Peyer's patch (tissue), 4 donors: Measurements from ENCODE around the gene LRRC63.

Experiments
- POLR2A ChIP-seq, 2 donors: fragments of 450-650 bp; IDR thresholded peaks; one replicate each; pipeline ENCODE4 v1.5.1; 2017; ENCODE audit warnings: antibody characterized with exemption in 2 of 2, mild to moderate bottlenecking in 2 of 2, moderate library complexity in 2 of 2
- TF ChIP-seq, protein P1 (sequence below), 6 experiments: fragments of 450-650 bp in 4 of 6; fragments of 200-600 bp in 2 of 6; sonication (generic) in 1 of 6; IDR thresholded peaks; one replicate each; pipeline ENCODE4 v1.5.1; 2017 to 2019; ENCODE audit warnings: antibody characterized with exemption in 6 of 6, mild to moderate bottlenecking in 3 of 6, moderate library complexity in 1 of 6

DNA sequence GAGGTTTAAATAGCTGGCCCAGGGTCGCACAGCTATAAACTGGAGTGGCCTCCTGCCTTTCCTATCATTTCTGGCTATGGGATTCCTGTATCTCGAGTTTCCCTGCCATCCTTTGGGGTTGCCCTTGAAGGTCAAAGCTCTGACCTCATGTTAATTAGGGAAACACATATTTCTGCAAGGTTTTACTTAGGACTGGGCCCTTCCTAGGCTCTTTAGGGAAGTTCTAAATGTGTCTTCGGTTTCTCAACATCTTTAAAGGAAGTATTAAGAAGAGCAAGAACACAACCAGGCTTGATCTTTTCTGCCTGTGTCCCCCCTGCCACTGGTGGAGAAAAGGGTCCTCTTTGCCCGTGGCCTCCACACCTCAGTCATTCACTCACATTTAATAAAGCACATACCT lies 40.5 kb upstream of the LRRC63 start:
- no peak for TF ChIP-seq POLR2A (IDR thresholded peaks at IDR 0.05)
- TF ChIP-seq, protein P1, sequence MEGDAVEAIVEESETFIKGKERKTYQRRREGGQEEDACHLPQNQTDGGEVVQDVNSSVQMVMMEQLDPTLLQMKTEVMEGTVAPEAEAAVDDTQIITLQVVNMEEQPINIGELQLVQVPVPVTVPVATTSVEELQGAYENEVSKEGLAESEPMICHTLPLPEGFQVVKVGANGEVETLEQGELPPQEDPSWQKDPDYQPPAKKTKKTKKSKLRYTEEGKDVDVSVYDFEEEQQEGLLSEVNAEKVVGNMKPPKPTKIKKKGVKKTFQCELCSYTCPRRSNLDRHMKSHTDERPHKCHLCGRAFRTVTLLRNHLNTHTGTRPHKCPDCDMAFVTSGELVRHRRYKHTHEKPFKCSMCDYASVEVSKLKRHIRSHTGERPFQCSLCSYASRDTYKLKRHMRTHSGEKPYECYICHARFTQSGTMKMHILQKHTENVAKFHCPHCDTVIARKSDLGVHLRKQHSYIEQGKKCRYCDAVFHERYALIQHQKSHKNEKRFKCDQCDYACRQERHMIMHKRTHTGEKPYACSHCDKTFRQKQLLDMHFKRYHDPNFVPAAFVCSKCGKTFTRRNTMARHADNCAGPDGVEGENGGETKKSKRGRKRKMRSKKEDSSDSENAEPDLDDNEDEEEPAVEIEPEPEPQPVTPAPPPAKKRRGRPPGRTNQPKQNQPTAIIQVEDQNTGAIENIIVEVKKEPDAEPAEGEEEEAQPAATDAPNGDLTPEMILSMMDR (IDR thresholded peaks at IDR 0.05) = no peak
